ENCODE measurements around the gene NHLRC1. TPM values are rescaled to one million over a fixed set of nuclear protein-coding genes. Genes with fewer than 3 reads are reported as not detected.

The NHLRC1 gene
- total RNA-seq, result 0.99 and 1.4 TPM in 2 replicates

DNA sequence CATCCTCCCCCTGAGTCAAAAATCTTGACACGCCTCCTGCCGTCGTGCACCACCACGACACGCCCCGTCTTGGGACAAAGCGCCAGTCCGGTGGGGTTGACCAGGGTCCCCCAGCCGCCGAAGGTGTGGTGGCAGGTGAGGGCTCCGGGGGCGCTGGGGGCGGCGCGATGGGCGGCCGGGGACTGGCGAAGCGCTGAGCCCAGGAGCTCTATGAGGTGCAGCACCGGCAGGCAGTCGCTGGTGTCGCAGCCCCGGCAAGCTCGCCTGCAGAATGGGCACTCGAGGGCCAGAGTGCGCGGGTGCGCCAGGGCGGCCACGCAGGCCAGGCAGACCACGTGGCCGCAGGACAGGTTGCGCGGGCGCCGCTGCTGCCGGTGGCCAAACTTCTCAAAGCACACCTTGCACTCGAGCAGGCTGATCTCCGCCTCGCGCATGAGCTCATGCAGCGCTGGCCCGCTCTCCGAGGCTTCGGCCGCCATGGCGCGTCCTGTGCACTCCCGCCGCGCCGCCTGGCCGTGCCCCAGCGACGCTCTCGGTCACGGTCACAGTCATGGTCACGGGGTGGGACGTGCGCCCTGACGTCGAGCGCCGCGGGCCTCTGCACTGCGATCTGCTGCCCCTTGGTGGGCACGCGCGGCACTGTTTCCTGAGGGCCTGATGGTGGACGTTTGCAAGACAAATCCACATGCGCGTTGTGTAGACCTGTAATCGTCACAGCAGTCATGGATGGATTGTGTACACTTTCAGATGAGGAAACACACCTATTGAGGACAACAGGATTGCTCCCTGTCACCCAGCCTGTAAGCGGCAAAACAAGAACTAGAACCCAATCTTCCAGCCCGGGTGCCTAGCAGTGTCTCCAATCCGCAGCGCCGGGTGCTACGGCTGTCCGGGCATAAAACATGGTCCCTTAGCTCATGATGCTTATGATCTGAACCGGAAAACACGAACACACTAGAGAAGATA, at the start of gene NHLRC1:
TSS of gene NHLRC1 (minus strand) at position 550 of the 966 bp plus-strand sequence. CDS start at position 479, 71 bp downstream.

DNA sequence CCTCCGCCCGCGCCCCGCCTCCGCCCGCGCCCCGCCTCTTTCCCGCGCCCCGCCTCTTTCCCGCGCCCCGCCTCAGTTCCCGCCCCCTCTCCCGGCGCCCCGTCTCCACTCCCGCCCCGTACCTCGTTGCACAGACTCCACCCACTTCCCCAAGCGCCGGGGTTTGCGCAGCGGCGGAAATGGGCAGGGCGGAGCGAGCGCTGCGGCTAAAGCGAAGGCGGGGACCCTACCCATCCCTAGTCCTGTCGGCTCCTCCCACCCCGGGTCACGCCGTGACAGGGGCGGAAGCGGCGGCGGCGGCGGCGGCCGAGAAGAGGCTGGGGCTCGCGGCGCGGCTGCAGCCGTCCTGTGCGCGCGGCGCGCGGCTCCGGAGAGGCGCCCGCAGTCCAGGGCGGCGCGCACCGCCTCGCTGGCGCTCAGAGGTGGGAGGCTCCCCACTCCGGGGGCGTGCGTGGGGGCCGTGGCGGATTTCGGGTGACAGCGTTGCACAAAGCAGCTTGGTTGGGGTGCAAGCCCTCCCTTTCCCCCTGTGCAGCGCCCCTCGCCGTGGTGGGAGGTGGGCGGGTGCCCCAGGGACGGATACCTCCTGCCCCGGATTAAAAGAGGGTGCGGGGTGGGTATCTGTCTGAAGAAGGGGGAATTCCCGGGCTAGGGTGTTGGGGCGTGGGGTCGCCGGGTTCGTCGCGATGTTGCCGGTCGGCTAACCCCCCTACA, 32.8 kb upstream of the NHLRC1 start, which contains the start of gene KDM1B:
TSS of gene KDM1B (plus strand) at position 273 of the 714 bp plus-strand sequence. CDS start 4,474 bp downstream, outside the sequence.

DNA sequence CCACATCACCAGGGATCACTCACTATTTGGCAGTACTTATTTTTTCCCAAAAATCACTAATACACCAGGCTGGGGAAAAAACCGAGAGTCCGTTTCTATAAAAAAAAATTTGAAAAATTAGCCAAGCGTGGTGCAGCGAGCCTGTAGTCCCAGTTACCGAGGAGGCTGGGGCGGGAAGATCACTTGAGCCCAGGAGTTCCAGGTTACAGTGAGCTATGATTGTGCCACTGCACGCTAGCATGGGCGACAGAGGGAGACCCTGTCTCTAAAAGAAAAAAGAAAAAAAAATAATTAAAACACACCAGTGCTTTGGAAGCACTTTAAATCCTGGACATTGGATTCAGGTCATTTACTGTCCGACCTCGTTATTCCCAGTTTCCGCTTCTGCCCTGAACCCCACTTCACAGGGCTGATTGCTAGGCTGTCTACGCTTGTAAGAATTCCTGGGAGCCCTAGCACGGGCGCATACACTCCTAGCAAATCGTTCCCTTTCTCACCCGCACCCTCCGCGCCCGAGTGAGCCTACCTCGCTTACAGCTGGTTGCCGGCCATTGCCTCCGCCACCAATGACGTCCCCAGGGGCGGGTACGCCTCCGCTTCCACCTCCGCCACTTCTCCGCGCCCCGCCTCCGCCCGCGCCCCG, 32.2 kb upstream of the NHLRC1 start, which contains the start of gene TPMT:
TSS of gene TPMT (minus strand) at position 571 of the 643 bp plus-strand sequence. CDS start 5,950 bp downstream, outside the sequence.

Other genes with a start within 250 kb of the NHLRC1 start
- 41.6 and 43.4 TPM in 2 replicates for gene KIF13A, start 135.0 kb downstream of the NHLRC1 start, total RNA-seq
- gene TPMT, start 32.4 kb upstream of the NHLRC1 start, total RNA-seq, result 9.4 and 12.6 TPM in 2 replicates
- 7.4 and 9.2 TPM in 2 replicates for gene KDM1B, start 32.7 kb upstream of the NHLRC1 start, total RNA-seq
- gene DEK, start 141.9 kb upstream of the NHLRC1 start, total RNA-seq, result 95.9 and 108 TPM in 2 replicates